CD1c-positive myeloid dendritic cell (primary cell): ENCODE data around the gene NSDHL.

Experiments used
- DNase-seq: peaks from one replicate; pipeline ENCODE4 v3.0.0-alpha.2; 2016; ENCODE audit errors: extremely low spot score

Gene NSDHL

GRCh38 chrX:152844256-152844655 is 13.4 kb downstream of the NSDHL start:
- DNase-seq, result no peak

GRCh38 chrX:152845618-152846240 is 14.9 kb downstream of the NSDHL start:
- DNase-seq, result no peak

GRCh38 chrX:152847281-152847680 is 16.4 kb downstream of the NSDHL start:
- no peak for DNase-seq

- DNase-seq, result no peak
Observed at GRCh38 chrX:152850465-152850864, 19.6 kb downstream of the NSDHL start.

- DNase-seq, result no peak
Observed at GRCh38 chrX:152853986-152854385, 23.1 kb downstream of the NSDHL start.

- DNase-seq, result no peak
Observed at GRCh38 chrX:152861116-152861515, 30.3 kb downstream of the NSDHL start.

GRCh38 chrX:152861826-152862225 is 31.0 kb downstream of the NSDHL start:
- no peak for DNase-seq

GRCh38 chrX:152865232-152865920 is 34.5 kb downstream of the NSDHL start:
- DNase-seq, result no peak

- DNase-seq, result no peak
Observed at GRCh38 chrX:152866386-152866785, 35.5 kb downstream of the NSDHL start.

- no peak for DNase-seq
Observed at GRCh38 chrX:152869972-152870371, 39.1 kb downstream of the NSDHL start.

GRCh38 chrX:152871260-152871659 is 40.4 kb downstream of the NSDHL start:
- DNase-seq, result no peak

GRCh38 chrX:152872522-152872921 is 41.7 kb downstream of the NSDHL start:
- DNase-seq, result no peak

GRCh38 chrX:152873361-152873760 is 42.5 kb downstream of the NSDHL start:
- DNase-seq, result no peak

GRCh38 chrX:152876931-152877840 is 46.3 kb downstream of the NSDHL start:
- no peak for DNase-seq

- no peak for DNase-seq
Observed at GRCh38 chrX:152878976-152879755, 48.3 kb downstream of the NSDHL start.

- DNase-seq, result no peak
Observed at GRCh38 chrX:152881289-152881688, 50.4 kb downstream of the NSDHL start.

- DNase-seq, result no peak
Observed at GRCh38 chrX:152884171-152884570, 53.3 kb downstream of the NSDHL start.

- no peak for DNase-seq
Observed at GRCh38 chrX:152886716-152887115, 55.9 kb downstream of the NSDHL start.

GRCh38 chrX:152892499-152892898 is 61.6 kb downstream of the NSDHL start:
- DNase-seq, result no peak

GRCh38 chrX:152892999-152893891 is 62.4 kb downstream of the NSDHL start:
- no peak for DNase-seq
